ENCODE measurements around the gene ANKEF1. TPM values are rescaled to one million over a fixed set of nuclear protein-coding genes. Genes with fewer than 3 reads are reported as not detected.
A peak's percentile ranks its signal among the peaks of the same experiment; 100 is the strongest.
"Not testable (repeated sequence)": the region's sequence is repeated elsewhere in the genome, so short reads cannot be mapped to it uniquely, and the experiment has no call there.

ANKEF1 gene
- total RNA-seq, 1 donor from 2014 or later = 1.8 TPM

DNA sequence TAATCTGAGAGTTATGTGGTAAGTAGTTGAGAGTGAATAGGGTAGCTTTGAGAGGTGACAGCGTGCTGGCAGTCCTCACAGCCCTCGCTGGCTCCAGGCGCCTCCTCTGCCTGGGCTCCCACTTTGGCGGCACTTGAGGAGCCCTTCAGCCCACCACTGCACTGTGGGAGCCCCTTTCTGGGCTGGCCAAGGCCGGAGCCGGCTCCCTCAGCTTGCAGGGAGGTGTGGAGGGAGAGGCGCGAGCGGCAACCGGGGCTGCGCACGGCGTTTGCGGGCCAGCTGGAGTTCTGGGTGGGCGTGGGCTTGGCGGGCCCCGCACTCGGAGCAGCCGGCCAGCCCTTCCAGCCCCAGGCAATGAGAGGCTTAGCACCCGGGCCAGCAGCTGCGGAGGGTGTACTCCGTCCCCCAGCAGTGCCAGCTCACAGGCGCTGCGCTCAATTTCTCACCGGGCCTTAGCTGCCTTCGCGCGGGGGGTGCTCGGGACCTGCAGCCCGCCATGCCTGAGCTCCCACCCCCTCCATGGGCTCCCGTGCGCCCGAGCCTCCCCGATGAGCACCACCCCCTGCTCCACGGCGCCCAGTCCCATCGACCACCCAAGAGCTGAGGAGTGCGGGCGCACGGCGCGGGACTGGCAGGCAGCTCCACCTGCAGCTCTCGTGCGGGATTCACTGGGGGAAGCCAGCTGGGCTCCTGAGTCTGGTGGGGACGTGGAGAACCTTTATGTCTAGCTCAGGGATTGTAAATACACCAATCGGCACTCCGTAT is 3.2 kb upstream of the ANKEF1 start:
- DNase-seq (ENCODE audit: extremely low read depth, low read depth, low spot score) = not testable (repeated sequence)

DNA sequence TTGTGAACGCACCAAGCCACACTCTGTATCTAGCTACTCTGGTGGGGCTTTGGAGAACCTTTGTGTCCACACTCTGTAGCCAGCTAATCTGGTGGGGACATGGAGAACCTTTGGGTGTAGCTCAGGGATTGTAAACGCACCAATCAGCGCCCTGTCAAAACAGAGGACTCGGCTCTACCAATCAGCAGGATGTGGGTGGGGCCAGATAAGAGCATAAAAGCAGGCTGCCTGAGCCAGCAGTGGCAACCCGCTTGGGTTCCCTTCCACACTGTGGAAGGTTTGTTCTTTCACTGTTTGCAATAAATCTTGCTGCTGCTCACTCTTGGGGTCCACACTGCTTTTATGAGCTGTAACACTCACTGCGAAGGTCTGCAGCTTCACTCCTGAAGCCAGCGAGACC is 2.5 kb upstream of the ANKEF1 start:
- DNase-seq (ENCODE audit: extremely low read depth, low read depth, low spot score) = not testable (repeated sequence)

DNA sequence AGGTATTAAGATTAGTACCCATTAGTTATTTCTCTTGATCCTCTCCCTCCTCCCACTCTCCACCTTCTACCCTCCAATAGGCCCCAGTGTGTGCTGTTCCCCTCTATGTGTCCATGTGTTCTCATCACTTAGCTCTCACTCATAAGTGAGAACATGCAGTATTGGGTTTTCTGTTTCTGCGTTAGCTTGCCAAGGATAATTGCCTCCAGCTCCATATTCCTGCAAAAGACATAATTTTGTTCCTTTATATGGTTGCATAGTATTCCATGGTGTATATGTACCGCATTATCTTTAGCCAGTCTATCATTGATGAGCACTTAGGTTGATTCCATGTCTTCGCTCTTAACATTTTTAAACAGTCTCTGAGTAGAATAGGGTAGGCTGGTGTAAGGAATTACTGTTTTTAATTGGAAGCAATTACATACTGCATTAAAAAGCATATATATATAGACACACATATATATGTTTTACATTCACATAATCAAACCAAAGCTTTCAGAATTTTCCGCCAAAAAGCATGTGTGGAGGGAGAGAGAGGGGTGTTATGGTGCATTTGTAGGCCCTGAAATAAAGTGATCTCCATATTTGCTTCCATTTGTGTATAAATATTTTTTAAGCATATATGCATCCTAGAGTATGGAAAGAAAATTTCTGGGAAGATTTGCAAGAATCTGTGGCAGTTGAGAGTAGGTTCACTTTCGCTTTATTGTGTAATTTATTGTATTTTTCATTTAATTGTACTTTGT is 709 bp upstream of the ANKEF1 start:
- DNase-seq (ENCODE audit: extremely low read depth, low read depth, low spot score) = no peak

DNA sequence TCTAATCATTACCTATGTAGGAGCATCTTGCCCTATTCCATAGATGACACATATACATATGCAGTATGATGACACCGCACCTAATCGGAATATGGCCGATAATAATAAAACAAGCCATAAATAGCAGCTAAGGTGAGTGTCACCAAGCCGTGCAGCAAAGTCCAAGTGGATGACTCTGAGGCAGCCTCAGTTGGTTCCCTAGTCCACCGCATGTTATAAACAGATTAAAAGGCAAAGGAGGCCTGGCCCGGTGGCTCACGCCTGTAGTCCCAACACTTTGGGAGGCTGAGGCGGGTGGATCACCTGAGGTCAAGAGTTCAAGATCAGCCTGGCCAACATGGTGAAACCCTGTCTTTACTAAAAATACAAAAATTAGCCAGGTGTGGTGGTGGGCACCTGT is 1.5 kb downstream of the ANKEF1 start:
- not testable (repeated sequence) for DNase-seq (ENCODE audit: extremely low read depth, low read depth, low spot score)

DNA sequence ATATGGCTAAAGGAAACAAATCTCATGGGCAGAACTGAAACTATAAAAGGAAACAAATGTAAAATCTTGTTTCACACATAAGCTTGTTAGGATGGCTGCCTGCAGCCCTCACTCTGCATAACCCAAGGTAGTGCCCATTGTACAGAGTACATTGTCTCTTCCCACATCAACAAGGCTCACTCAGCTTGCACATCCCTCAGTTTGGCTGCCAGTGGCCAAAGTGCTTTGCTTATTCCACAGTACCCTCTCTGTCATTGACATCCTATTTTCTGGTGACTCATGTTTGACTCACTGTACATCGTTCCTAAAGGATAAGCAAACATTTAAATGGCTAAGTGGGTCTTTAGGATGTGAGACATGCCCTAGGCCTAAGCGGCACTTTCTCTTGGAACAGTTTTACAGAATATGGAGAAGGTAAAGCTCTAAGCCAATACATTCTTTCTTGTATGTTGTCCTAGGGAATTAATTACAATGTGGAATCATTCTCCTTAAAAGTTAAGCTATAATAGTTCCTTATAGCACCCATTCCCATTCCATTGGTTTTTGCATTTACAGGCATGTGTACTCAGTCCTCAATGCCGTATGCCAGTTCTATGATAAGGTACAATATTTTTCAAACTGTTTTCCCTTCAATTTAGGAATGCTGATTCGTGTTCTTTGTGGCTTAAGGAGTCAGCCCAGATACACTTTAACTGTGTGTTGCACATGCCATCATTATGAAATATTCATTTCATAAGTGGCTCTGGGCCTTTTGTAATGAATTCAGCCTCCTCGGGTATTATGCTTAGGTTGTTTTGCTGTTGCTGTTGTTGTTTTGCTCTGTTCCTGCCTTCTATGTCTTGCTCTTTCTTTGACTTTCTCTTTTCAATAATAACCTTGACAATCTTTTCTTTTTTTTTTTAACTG is 5.5 kb downstream of the ANKEF1 start:
- peak; percentile 36 for DNase-seq (ENCODE audit: extremely low read depth, low read depth, low spot score)

DNA sequence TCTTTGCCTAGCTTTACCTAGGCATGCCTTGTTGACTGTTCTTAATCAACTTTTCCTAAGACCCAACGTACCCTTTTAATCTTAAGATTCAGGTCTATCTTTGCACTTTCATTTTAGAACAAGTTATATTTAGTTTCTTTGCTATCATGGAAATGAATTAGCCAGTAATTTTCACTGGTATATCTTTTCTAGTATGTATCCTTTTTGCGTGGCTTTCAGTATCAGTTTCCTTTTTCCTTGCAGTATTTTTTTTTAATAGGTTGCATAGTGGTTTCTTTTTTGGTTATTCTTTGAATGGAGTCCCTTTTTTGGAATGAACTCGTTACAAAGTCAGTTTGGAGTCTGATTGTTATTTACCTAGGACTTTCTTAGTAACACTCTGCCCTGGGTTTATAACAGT is 7.3 kb downstream of the ANKEF1 start:
- DNase-seq (ENCODE audit: extremely low read depth, low read depth, low spot score) = no peak

DNA sequence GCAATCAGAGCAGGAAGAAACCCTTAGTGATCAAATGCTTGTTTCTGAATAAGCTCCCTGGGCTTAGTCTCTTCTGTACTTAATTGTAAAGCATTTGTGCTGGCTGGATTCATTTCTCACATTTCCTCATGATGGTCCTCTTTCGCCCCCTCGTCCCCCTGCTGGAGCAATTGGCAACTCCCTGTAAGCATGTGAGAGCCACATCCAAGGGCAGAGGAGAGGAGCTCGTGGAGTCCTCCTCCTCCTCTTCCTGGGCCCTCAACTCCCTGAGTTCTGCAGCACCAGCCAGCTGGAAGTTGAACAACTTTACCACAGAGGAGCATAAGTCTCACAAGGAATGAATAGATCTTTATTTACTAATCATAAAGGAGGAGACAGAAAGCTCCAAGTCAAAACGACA is 12.6 kb downstream of the ANKEF1 start:
- DNase-seq (ENCODE audit: extremely low read depth, low read depth, low spot score) = no peak

DNA sequence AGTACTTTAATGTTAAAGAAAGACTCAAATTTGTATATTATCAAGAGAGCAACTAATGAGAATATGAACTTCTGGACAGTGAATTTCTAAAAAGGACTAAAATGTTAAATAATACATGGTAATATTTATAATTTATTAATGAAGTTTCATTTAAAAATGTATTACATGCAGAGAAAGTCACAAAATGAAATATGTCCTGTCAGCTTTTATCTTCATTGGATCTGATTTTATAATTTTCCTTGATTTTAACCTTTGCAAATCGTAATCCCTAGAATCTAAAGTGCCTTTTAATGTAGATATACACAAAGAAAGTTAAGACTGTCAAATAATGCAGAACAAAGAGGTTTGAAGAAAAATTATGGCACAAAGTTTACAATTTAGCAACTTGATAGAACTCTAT is 16.4 kb downstream of the ANKEF1 start:
- DNase-seq (ENCODE audit: extremely low read depth, low read depth, low spot score) = no peak

DNA sequence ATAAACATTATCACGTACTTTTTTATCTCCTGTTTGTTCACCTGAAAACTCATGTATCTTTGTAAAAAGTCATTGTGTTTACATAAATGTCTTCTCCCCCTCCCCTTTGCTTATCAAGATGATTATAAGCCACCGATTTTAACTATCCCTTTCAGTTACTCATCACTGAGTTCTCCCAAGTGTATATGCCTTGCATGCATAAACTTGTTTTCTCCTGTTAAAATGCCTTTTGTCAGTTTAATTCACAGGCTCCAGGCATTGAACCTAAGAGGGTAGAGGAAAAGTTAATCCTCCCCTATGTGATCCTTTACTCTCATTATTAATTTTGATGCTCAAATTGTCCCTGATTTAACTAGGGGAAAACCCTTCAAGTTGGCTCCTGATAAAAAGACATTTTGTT is 24.2 kb downstream of the ANKEF1 start:
- no peak for DNase-seq (ENCODE audit: extremely low read depth, low read depth, low spot score)

DNA sequence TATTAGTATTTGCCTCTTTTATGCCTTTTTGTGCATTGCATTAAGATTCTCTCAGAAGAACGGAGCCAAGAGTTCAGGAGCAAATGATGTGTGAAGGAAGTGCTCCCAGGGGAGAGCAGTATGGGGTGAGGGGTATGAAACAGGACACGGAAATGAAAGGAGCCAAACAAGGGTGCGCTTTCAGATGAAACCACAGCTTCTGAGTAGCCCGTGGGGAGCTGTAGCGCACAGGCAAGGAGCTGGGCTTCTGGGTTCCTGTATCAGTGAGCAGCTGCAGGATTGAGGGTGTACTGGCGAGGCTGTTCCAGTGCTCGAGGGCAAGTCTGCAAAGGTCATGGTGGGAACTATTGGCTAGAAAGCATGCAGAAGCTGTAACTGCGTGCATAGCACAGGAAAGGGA is 25.4 kb downstream of the ANKEF1 start:
- DNase-seq (ENCODE audit: extremely low read depth, low read depth, low spot score) = no peak

DNA sequence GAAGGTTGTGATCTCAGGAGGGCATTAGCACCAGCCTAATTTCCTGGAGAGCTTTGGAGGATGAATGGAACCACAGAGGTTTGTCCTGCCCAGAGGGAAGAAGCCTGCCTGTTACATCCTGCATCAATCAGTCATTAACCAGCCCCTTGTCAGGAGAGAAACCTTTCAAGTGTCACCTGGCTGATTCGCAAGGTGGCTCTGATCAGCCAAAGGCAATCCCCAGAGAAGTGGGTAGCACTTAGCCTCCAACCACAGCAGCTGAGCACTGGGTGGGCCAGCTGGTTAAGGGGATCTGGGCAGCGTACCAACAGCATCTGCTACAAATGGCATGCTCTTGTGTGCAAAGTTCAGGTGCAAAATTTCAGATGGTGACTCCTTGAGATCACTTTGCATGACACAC is 26.9 kb downstream of the ANKEF1 start:
- DNase-seq (ENCODE audit: extremely low read depth, low read depth, low spot score) = no peak

DNA sequence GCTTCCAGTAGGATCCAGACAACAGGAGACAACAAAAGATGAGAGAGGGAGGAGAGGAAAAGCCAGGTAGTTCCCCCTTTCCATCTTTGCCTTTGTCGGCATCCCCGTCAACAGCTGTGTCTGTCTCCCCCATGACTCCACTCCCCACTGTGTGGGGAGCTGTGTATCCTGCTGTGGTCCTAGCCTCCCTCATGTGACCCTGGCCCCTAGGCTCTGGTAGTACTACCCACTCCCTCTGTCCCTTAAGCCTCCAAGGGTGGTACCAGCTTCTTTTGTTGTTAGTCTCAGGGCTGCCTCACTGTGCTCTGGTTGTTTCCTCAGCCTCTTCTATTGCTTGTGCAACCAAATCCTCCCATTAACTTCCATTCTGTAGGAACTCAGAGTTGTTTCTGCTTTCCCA is 28.7 kb downstream of the ANKEF1 start:
- no peak for DNase-seq (ENCODE audit: extremely low read depth, low read depth, low spot score)

DNA sequence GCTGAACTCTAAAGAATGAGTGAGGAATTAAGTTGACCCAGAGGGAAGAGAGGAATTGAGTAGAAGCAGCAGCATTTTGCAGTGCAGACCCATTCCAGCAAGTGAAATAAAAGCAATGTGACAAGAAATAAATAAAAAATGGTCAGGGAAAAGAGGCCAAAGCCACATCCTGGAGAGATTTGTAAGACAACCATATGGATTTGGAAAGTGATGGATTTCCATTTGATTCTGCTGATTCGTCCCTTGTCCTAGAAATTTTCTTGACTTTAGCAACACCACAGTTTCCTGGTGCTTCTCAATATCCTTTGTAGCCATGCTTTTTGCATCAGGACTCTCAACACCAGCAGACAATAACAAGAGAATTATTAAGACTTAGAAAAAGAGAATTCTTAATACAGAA is 29.8 kb downstream of the ANKEF1 start:
- DNase-seq (ENCODE audit: extremely low read depth, low read depth, low spot score) = no peak

DNA sequence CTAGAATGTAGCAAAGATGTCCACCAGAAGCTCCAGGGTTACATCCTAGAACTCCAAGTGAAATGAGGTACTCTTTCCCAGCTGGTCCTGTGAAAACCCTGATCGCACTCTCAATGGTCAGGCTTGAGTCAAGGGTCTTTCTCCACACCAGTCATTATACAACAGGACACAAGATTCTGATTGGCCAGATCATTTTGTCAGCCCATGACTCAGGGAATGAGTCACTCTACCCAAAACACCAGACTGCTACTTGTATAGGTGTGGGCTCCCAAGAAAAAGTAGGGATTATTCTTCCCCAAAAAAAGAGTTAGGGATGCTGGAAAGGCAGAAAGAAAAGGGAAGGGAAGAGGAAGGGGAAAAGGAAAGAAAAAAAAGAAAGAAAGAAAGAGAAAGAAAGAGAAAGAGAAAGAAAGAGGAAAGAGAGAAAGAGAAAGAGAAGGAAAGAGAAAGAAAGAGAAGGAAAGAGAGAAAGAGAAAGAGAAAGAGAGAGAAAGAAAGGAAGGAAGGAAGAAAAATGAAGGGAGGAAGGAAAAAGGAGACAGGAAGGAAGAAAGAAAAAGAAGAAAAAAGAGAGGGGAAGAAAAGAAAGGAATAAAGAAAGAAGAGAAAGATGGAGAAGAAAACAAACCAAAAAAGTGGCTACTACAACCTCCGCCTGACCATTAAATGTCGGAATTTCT is 30.5 kb downstream of the ANKEF1 start:
- DNase-seq (ENCODE audit: extremely low read depth, low read depth, low spot score) = no peak

DNA sequence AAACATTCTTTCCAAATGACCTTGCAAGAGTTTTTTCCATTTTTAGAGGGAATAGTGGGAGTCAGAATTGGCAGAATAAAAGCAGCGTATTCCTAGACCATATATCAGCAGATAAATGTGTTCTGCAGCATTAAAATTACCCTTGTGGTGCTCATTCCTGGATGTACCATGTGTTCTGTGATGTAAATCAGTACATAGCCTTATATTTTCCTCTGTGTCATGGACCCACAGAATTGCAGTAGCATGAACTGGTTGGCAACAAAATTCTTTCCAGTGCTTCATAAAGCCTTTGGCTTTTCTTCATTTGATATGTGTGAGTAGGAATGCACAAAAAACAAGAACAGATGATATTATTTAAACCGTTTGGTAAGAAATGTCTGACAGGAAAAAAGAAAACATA is 32.5 kb downstream of the ANKEF1 start:
- no peak for DNase-seq (ENCODE audit: extremely low read depth, low read depth, low spot score)

DNA sequence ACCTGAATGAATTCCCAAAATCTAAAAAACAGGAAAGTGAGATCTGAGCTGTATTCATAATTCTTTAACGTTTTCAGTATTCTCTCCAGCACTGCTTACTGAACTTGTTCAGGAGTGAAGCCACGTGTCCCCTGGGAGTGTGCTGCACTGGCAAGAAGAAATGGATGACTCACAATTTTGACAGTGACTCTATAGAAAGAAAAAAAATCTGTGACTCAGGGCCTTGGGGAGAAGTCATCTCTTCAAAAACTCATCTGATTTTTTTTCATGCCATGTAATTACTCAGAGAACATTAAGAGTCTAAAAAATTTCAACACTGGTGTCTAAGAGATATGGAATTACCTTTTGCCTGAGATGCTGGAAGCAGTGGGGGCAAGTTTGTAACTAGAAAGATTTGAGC is 39.7 kb downstream of the ANKEF1 start:
- DNase-seq (ENCODE audit: extremely low read depth, low read depth, low spot score) = no peak

DNA sequence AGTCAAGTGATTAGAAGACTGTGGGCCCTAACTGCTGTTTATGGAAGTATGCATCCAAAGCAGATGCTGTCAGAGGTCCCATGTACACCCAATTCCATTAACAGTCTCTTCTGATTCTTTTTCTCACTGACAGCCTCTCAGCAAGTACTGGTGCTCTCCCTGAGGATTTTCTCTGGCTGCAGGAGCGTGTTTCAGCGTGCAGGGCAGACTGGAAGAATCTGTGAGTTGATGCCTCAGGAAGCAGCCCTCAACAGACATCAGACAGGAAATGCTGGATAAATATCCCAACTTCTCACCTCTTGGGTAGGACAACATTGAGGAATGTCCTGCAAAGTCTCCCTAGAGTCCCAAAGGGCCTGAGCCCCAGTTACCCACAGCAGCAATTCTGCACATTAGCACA is 40.8 kb downstream of the ANKEF1 start:
- no peak for DNase-seq (ENCODE audit: extremely low read depth, low read depth, low spot score)

DNA sequence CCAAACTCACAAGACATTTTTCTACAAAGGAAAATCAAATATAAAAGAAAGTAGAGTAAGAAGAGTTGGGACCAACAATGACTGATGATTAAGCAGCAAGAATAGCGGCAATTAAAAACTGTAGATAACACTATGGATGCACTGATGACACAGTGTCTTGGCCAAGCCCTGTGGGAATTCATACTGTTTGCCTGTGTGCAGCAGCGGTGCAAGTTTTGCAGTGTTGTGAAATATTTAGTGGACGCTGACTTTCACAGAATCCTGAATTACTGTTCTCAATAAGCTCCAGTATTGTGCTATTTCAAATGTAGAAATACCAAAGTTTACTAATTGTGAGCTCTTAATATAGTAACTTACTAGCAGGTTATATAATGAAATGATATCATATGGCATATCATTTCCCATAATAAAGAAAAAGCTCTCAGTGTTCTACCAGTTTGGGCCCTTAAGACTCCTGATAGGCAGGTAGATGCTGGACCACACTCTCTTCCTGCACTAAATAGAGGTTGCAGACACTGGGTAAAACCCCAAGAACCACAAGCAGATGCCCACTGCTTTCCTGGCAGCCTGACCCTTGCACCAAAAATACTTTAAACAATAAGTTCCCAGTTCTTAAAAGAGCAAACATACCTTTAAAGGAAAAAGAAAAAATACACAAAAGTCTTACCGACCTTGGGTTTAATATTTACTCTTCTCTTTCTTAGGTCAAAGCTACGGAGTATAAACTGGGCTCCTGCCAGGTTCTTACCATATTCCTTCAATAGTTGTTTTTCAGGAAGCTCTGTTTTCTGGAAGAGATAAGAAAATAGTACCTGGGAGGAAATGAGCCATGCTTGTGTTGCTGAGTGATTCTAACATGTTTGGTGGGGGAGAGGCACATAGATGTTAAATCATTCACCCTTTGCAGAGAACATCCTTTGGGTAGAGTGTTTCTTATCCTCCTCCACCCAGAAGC is 41.6 kb downstream of the ANKEF1 start:
- DNase-seq (ENCODE audit: extremely low read depth, low read depth, low spot score) = peak; percentile 93

DNA sequence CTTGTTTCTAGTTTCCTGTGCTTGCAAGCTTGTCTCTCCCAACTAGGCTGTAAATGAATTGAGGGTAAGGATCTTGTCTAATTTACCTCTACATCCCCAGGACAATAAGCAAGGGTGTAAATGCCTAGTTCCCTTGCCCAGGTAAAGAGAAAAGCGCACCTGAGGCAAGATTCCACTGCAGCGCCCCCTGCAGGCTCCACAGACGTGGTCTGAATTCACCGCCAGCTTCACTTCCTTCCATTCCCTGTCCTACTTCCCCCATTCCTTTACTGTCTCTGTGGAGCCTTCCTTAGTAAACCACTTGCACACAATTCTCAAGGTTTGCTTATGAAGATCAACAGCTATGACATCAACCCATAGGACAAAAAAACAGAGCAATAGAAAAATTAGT is 42.3 kb downstream of the ANKEF1 start:
- no peak for DNase-seq (ENCODE audit: extremely low read depth, low read depth, low spot score)

DNA sequence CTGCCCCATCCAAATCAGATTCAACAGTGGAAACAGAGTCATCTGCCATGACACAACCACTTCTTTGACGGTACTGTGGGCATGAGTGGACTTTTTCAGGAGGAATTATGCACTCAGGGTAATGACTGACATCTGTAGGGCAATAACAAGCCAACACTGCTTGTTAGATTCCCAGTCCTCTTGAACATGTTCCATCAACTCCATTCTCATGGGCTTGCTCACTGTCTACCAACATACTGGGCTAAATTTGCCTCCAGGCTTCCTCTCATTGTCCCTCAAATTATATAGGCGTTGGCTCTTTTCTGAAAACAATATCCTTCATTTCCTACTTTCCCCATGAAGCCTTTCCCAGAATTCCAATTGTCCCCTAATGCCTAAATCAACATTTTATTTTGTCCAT is 43.1 kb downstream of the ANKEF1 start:
- DNase-seq (ENCODE audit: extremely low read depth, low read depth, low spot score) = no peak
